Neural cell (in vitro differentiated cells): ENCODE results near the gene MGST3. TPM values are rescaled to one million over a fixed set of nuclear protein-coding genes. Genes with fewer than 3 reads are reported as not detected.

ENCODE experiments used
- polyA plus RNA-seq: library from polyadenylated mRNA; depleted of rRNA; stranded (reverse); fragments of >200 nt; gene quantifications from 2 replicates; pipeline ENCODE4 v1.2.3, GENCODE V29; 2014

The MGST3 gene
- polyA plus RNA-seq, 1 donor from 2014 or later = 219 TPM

Other genes starting within 250 kb of the MGST3 start
- gene RXRG, start 186.1 kb upstream of the MGST3 start, polyA plus RNA-seq = 0.78 and 2.1 TPM in 2 replicates
- not detected in 2 replicates for gene LRRC52, start 87.2 kb upstream of the MGST3 start, polyA plus RNA-seq
- 25.5 and 26.6 TPM in 2 replicates for gene ALDH9A1, start 67.3 kb downstream of the MGST3 start, polyA plus RNA-seq
- 116 and 137 TPM in 2 replicates for gene TMCO1, start 137.6 kb downstream of the MGST3 start, polyA plus RNA-seq
- 36.0 and 42.8 TPM in 2 replicates for gene UCK2, start 196.4 kb downstream of the MGST3 start, polyA plus RNA-seq